HepG2 (cell line): ENCODE results near the gene AUTS2. TPM values are rescaled to one million over a fixed set of nuclear protein-coding genes. Genes with fewer than 3 reads are reported as not detected.

ENCODE experiments used
- ATAC-seq: fragments of 200-7000 bp; cut with Tn5 transposase; 3 replicates; pipeline ENCODE4 v1.9.1; 2020; ENCODE audit warnings: mild to moderate bottlenecking, moderate library complexity
- BruUV-seq: library from RNA; stranded (reverse); fragments of 400-500 nt; replicated peaks from 2 replicates; lab custom pipeline; 2021; lab: Mats Ljungman, UMichigan
- CTCF ChIA-PET: fragments of 300-600 bp; formaldehyde crosslinking; extraction: SDS; loops from one replicate; lab custom pipeline; 2021; ENCODE audit warnings: low total read pairs, inconsistent platforms, low intra/inter-chr PET ratio; lab: Yijun Ruan, JAX
- POLR2A ChIA-PET: fragments of 350-600 bp; sonication (Branson Sonifier 250); formaldehyde crosslinking; loops from one replicate; lab custom pipeline; 2020; ENCODE audit warnings: antibody characterized with exemption, inconsistent platforms; lab: Yijun Ruan, JAX
- DNase-seq: peaks from one replicate; pipeline ENCODE4 v3.0.0-alpha.2; 2015; ENCODE audit warnings: low spot score
- FAIRE-seq: peaks from 3 replicates; lab custom pipeline; 2011; peaks lifted over from hg19 to GRCh38; lab: Jason Lieb, UNC
- H2AFZ ChIP-seq: one replicate; pipeline ENCODE4 v1.6.1; 2011; ENCODE audit warnings: low read length, inconsistent platforms
- H3K27ac ChIP-seq: fragments of 300-600 bp; 3 replicates; pipeline ENCODE4 v1.8.0; 2011; ENCODE audit warnings: mixed run types, mild to moderate bottlenecking, mixed read lengths, low read length, inconsistent platforms; ENCODE audit not compliant: insufficient read depth; ENCODE audit errors: extremely low read length
- H3K27me3 ChIP-seq, 2 experiments: fragments of 200-600 bp in 1 of 2; 2 replicates in 1 of 2; 3 replicates in 1 of 2; pipeline versions ENCODE4 v1.6.0 to v1.8.0; 2011; ENCODE audit warnings: low read length in 2 of 2, mild to moderate bottlenecking in 2 of 2, moderate library complexity in 2 of 2, inconsistent platforms in 1 of 2; ENCODE audit not compliant: insufficient read depth in 2 of 2, control insufficient read depth in 1 of 2
- H3K36me3 ChIP-seq, 2 experiments: fragments of 200-600 bp in 1 of 2; replicated peaks in 1 of 2; 2 replicates in 1 of 2; 3 replicates in 1 of 2; pipeline versions ENCODE4 v1.5.1 to v1.8.0; 2011; ENCODE audit warnings: low read length in 2 of 2, inconsistent platforms in 1 of 2; ENCODE audit not compliant: insufficient read depth in 2 of 2, control insufficient read depth in 1 of 2
- H3K4me1 ChIP-seq: 2 replicates; pipeline ENCODE4 v1.5.1; 2012; ENCODE audit warnings: low read length, inconsistent platforms; ENCODE audit not compliant: insufficient read depth
- H3K4me2 ChIP-seq: 2 replicates; pipeline ENCODE4 v1.6.0; 2011; ENCODE audit warnings: low read depth, low read length, inconsistent platforms
- H3K4me3 ChIP-seq, 3 experiments: fragments of 200-600 bp in 1 of 3; sonication (generic), shearing (Covaris generic) in 1 of 3; replicated peaks in 1 of 3; 2 replicates each; pipeline ENCODE4 v1.5.1; 2011 to 2016; ENCODE audit warnings: low read length in 3 of 3, inconsistent platforms in 2 of 3, low read depth in 2 of 3, mild to moderate bottlenecking in 2 of 3, control low read depth in 1 of 3, mixed read lengths in 1 of 3; ENCODE audit not compliant: insufficient read depth in 1 of 3
- H3K79me2 ChIP-seq: one replicate; pipeline ENCODE4 v1.6.1; 2011; ENCODE audit warnings: low read length, inconsistent platforms; ENCODE audit not compliant: insufficient read depth
- H3K9ac ChIP-seq: 2 replicates; pipeline ENCODE4 v1.6.0; 2011; ENCODE audit warnings: mild to moderate bottlenecking, low read depth, low read length, inconsistent platforms; ENCODE audit not compliant: insufficient read depth
- H3K9me3 ChIP-seq: 2 replicates; pipeline ENCODE4 v1.5.1; 2012; ENCODE audit warnings: mild to moderate bottlenecking, low read length
- H4K20me1 ChIP-seq: 2 replicates; pipeline ENCODE4 v1.6.0; 2011; ENCODE audit warnings: inconsistent platforms, mild to moderate bottlenecking, low read length, moderate library complexity; ENCODE audit not compliant: insufficient read depth
- BCL6 ChIP-seq: IDR thresholded peaks from 2 replicates; pipeline ENCODE4 v1.6.1; 2016; ENCODE audit warnings: missing genetic modification reagents, missing compliant biosample characterization
- CHD4 ChIP-seq: fragments of 200-600 bp; sonication (generic); IDR thresholded peaks from 2 replicates; pipeline ENCODE4 v1.7.0; 2017; ENCODE audit warnings: mild to moderate bottlenecking, low read length, borderline replicate concordance
- FOSL1 ChIP-seq: sonication (generic); formaldehyde crosslinking; IDR thresholded peaks from 2 replicates; pipeline ENCODE4 v1.9.0; 2021; ENCODE audit warnings: missing genetic modification reagents, borderline replicate concordance
- FOXC1 ChIP-seq: sonication (generic); formaldehyde crosslinking; IDR thresholded peaks from 2 replicates; pipeline ENCODE4 v1.8.0; 2022; ENCODE audit warnings: mild to moderate bottlenecking, missing genetic modification reagents, borderline replicate concordance
- GFI1 ChIP-seq: sonication (generic); formaldehyde crosslinking; IDR thresholded peaks from 2 replicates; pipeline ENCODE4 v1.5.0; 2020; ENCODE audit warnings: missing genetic modification reagents, mild to moderate bottlenecking, borderline replicate concordance
- GPBP1L1 ChIP-seq: sonication (generic); formaldehyde crosslinking; IDR thresholded peaks from 2 replicates; pipeline ENCODE4 v1.5.0; 2020; ENCODE audit warnings: mild to moderate bottlenecking, missing genetic modification reagents
- NFIB ChIP-seq: sonication (generic); formaldehyde crosslinking; IDR thresholded peaks from 2 replicates; pipeline ENCODE4 v1.9.0; 2021; ENCODE audit warnings: missing genetic modification reagents, mild to moderate bottlenecking, borderline replicate concordance
- RARA ChIP-seq: IDR thresholded peaks from 2 replicates; pipeline ENCODE4 v1.6.1; 2016; ENCODE audit warnings: missing genetic modification reagents, missing compliant biosample characterization
- SAFB2 ChIP-seq: sonication (generic); formaldehyde crosslinking; IDR thresholded peaks from 2 replicates; pipeline ENCODE4 v1.5.1; 2020; ENCODE audit warnings: missing genetic modification reagents, low read depth, mild to moderate bottlenecking, borderline replicate concordance
- SALL1 ChIP-seq: sonication (generic); formaldehyde crosslinking; IDR thresholded peaks from 2 replicates; pipeline ENCODE4 v1.8.0; 2022; ENCODE audit warnings: mild to moderate bottlenecking, missing genetic modification reagents
- SNAPC5 ChIP-seq: sonication (generic); formaldehyde crosslinking; IDR thresholded peaks from 2 replicates; pipeline ENCODE4 v1.8.1; 2023; ENCODE audit warnings: mild to moderate bottlenecking, missing genetic modification reagents, borderline replicate concordance
- STAT6 ChIP-seq: sonication (generic); formaldehyde crosslinking; IDR thresholded peaks from 2 replicates; pipeline ENCODE4 v1.4.0; 2020; ENCODE audit warnings: missing genetic modification reagents, mild to moderate bottlenecking, borderline replicate concordance
- ZBTB38 ChIP-seq: sonication (generic); formaldehyde crosslinking; IDR thresholded peaks from 2 replicates; pipeline ENCODE4 v1.5.1; 2020; ENCODE audit warnings: mild to moderate bottlenecking, missing genetic modification reagents
- ZFP82 ChIP-seq: sonication (generic); formaldehyde crosslinking; IDR thresholded peaks from 2 replicates; pipeline ENCODE4 v1.5.1; 2020; ENCODE audit warnings: mild to moderate bottlenecking, missing genetic modification reagents, borderline replicate concordance
- WGBS: methylation state at CpG from one replicate; pipeline ENCODE4 v1.1.6; 2017; ENCODE audit warnings: low lambda C conversion rate; 5-methylcytosine and 5-hydroxymethylcytosine counted together
- in situ Hi-C: cut with HindIII; loops from 2 replicates; pipeline ENCODE4 v1.10.0; 2017; ENCODE audit warnings: low pct_unique_long_range_greater_than_20kb; ENCODE audit not compliant: extremely low pct_ligation_motif_present
- intact Hi-C: fragments of 100-400 bp; cut with micrococcal nuclease; formaldehyde crosslinking; loops from one replicate; pipeline ENCODE4 v1.10.0; 2022; ENCODE audit not compliant: unreplicated experiment
- polyA plus RNA-seq, 8 experiments: library from polyadenylated mRNA; depleted of rRNA in 3 of 8; stranded (reverse) in 7 of 8; unstranded in 1 of 8; fragments of >200 nt; fragmentation: Illumina TruSeq in 4 of 8; extraction: Trizol in 4 of 8; gene quantifications; 2 replicates each; pipeline versions ENCODE4 v1.2.1 to v1.2.3, GENCODE V29; 2011 to 2016; ENCODE audit warnings: low read depth in 4 of 8, missing spikeins in 1 of 8, mixed read lengths in 1 of 8; ENCODE audit not compliant: insufficient read depth in 1 of 8
- total RNA-seq, 5 experiments: library from RNA; depleted of rRNA; stranded (reverse); fragments of >200 nt; fragmentation: Illumina TruSeq; extraction: Trizol; gene quantifications; 2 replicates each; pipeline ENCODE4 v1.2.3, GENCODE V29; 2016; ENCODE audit warnings: low read depth in 1 of 5

The AUTS2 gene
- total and polyA plus RNA-seq, 2 of the 13 experiments (the other 11 are each of a cell fraction or from before 2014, with no cell fraction given), result 0.38 TPM; not detected in 1

- Histone ChIP-seq H3K27ac (no peak overlapping the region), H3K4me1 (peaks cover 7% of the 10 kb centered on the region; the same call in 1 of the 2 replicates), H3K9ac (no peak overlapping the region), H3K4me2 (no peak overlapping the region), H3K4me3 (no peak overlapping the region), H2AFZ (no peak overlapping the region), H3K9me3 (no peaks in the 10 kb centered on the region)
- TF ChIP-seq SNAPC5 (no peak), ZFP82 (CRISPR knock-in tag) (no peak), GFI1 (CRISPR knock-in tag) (no peak), SAFB2 (CRISPR knock-in tag) (no peak), RARA (CRISPR knock-in tag) (no peak), GPBP1L1 (no peak), STAT6 (CRISPR knock-in tag) (no peak), FOXC1 (CRISPR knock-in tag) (no peak), SALL1 (no peak), CHD4 (no peak), BCL6 (no peak), ZBTB38 (no peak), FOSL1 (CRISPR knock-in tag) (no peak), NFIB (CRISPR knock-in tag) (no peak)
- TF ChIP-seq, all 625 proteins: peak for 0
- FAIRE-seq (no peak), ATAC-seq (no peak), DNase-seq (no peak)
- no TSS peak for BruUV-seq
- intact Hi-C loops (no loop called here), in situ Hi-C loops (no loop called here)
- ChIA-PET CTCF (no interaction called here), POLR2A (no interaction called here)
- WGBS, result 0% methylated on average over 2 of the region's 2 CpGs
- no peaks in the 10 kb centered on the region for H3K79me2 ChIP-seq
- H3K36me3 ChIP-seq, result no peaks in the 10 kb centered on the region
- H3K27me3 ChIP-seq, result no peaks in the 10 kb centered on the region
- H4K20me1 ChIP-seq, result no peaks in the 10 kb centered on the region
Observed at GRCh38 chr7:69625798-69626197, 27.5 kb downstream of the AUTS2 start.
